ENCODE measurements around the gene SFRP5. TPM values are rescaled to one million over a fixed set of nuclear protein-coding genes. Genes with fewer than 3 reads are reported as not detected.

Gene SFRP5
- total RNA-seq, 1 donor from 2014 or later = 1.7 TPM

DNA sequence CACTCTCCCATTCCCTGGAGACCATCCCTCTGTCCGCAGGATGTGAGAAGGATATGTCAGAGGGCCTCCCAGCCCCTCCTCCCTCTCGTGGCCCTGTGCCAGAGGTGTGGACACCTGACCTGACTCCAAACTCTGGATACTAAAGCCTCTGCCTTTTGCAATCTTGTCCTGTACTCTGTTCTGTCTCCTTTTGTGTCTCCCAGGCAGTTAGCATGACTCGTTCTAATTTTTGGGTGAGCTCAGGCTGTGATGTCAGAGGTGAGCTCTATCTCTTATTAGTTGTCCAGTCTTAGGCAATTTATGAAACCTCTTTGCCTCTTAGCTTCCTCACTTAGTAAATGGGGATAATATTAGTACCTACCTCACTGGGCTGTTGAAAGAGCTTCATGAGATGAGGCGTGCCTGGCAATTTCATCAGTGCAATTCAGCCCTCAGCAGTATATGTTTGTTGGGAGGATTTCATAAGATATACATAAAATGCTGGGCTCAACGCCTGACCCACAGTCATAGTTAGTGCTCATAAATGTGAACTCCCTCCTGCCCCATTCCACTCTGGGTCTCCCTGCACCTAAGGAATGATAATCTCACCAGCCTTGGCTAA is 47.4 kb downstream of the SFRP5 start:
- TF ChIP-seq POLR2AphosphoS5 (IDR thresholded peaks at IDR 0.05; ENCODE audit: insufficient read depth in 1 of 2, low read depth in 1 of 2) (no peak), POLR2A (IDR thresholded peaks at IDR 0.05) (no peak)
- TF ChIP-seq, protein P1, sequence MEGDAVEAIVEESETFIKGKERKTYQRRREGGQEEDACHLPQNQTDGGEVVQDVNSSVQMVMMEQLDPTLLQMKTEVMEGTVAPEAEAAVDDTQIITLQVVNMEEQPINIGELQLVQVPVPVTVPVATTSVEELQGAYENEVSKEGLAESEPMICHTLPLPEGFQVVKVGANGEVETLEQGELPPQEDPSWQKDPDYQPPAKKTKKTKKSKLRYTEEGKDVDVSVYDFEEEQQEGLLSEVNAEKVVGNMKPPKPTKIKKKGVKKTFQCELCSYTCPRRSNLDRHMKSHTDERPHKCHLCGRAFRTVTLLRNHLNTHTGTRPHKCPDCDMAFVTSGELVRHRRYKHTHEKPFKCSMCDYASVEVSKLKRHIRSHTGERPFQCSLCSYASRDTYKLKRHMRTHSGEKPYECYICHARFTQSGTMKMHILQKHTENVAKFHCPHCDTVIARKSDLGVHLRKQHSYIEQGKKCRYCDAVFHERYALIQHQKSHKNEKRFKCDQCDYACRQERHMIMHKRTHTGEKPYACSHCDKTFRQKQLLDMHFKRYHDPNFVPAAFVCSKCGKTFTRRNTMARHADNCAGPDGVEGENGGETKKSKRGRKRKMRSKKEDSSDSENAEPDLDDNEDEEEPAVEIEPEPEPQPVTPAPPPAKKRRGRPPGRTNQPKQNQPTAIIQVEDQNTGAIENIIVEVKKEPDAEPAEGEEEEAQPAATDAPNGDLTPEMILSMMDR (IDR thresholded peaks at IDR 0.05) = no peak
- H3K36me3 ChIP-seq = no peaks in the 10 kb centered on the region
- DNase-seq (ENCODE audit: extremely low spot score in 2 of 2) = no peak
- peaks cover 24% of the 10 kb centered on the region for H3K4me1 ChIP-seq
- no peaks in the 10 kb centered on the region for H3K9me3 ChIP-seq
- no peaks in the 10 kb centered on the region for H3K27me3 ChIP-seq
- H3K27ac ChIP-seq = no peak overlapping the region
- intact Hi-C loops (cut with DNase I) = no loop called here
- no peak overlapping the region for H3K4me3 ChIP-seq

DNA sequence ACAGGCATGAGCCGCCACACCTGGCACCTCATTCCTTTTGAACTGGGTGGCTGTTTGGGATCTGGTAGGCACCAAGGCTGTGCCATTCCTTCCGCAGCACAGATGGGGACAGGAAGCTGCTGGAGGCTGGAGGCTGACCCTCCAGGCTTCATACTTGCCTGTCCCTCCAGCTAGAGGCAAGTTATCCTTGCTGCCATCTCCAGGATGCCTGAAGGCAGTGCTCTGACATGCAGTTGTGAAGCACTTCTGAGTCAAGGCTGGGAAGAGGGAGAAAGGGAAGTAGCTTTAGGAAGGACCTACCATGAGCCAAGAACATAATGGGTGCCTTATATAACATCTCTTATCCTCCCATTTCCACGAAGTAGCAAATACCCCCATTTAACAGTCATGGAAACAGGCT is 48.8 kb downstream of the SFRP5 start:
- DNase-seq (ENCODE audit: extremely low spot score in 2 of 2) = no peak
- Histone ChIP-seq H3K4me3 (no peak overlapping the region), H3K36me3 (peaks cover 0 to 1% of the 10 kb centered on the region in 2 donors), H3K9me3 (no peaks in the 10 kb centered on the region), H3K27me3 (no peaks in the 10 kb centered on the region), H3K27ac (peak overlapping the region; percentile 11), H3K4me1 (peaks cover 39% of the 10 kb centered on the region)
- intact Hi-C loops (cut with DNase I) = no loop called here
- TF ChIP-seq POLR2AphosphoS5 (IDR thresholded peaks at IDR 0.05; ENCODE audit: insufficient read depth in 1 of 2, low read depth in 1 of 2) = no peak
- TF ChIP-seq POLR2A (IDR thresholded peaks at IDR 0.05) = no peak
- TF ChIP-seq, protein P1 (IDR thresholded peaks at IDR 0.05) = no peak

DNA sequence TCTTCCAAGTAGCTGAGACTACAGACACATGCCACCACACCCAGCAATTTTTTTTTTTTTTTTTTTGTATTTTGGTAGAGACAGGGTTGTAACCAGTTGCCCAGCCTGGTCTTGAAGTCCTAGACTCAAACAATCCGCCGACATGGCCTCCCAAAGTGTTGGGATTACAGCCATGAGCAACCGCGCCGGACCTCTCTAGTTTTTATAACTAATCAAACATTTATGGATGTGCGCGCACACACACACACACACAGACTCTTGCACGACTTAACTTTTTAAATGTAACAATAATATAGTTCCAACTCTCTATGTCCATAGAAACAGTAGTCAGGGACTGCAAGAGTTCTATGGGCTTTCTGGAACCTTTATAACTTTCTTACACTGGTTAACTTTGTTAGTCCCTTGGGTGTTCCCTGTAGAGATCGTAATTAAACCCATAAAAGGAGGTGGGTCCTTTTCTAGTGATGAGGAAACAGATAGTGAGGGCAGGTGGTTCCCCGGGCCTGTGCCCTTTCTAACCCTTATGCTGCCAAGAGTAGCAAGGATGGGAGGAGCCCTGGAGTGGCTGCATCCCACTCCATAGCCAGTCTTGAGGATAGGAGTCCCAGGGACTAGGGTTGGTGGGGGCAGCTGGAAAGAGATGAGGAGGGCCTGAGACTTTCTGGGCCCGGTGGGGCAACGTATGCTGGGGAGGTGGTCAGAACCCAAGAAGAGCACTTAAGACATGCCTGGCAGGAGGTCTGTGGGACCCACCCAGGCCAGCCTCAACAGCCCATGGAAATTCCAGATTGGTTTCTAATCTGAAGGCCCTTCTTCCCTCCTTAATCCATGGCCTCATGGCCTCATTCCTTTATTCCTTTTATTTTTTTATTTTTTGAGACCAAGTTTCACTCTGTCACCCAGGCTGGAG is 49.7 kb downstream of the SFRP5 start:
- Histone ChIP-seq H3K4me3 (no peak overlapping the region), H3K27ac (peak overlapping the region; percentile 11), H3K9me3 (no peaks in the 10 kb centered on the region), H3K27me3 (no peaks in the 10 kb centered on the region), H3K36me3 (peaks cover 0 to 10% of the 10 kb centered on the region in 2 donors), H3K4me1 (peaks cover 48% of the 10 kb centered on the region)
- TF ChIP-seq POLR2AphosphoS5 (IDR thresholded peaks at IDR 0.05; ENCODE audit: insufficient read depth in 1 of 2, low read depth in 1 of 2) (no peak), POLR2A (IDR thresholded peaks at IDR 0.05) (no peak)
- TF ChIP-seq, protein P1 (IDR thresholded peaks at IDR 0.05) = no peak
- intact Hi-C loops (cut with DNase I) = no loop called here
- no peak for DNase-seq (ENCODE audit: extremely low spot score in 2 of 2)

DNA sequence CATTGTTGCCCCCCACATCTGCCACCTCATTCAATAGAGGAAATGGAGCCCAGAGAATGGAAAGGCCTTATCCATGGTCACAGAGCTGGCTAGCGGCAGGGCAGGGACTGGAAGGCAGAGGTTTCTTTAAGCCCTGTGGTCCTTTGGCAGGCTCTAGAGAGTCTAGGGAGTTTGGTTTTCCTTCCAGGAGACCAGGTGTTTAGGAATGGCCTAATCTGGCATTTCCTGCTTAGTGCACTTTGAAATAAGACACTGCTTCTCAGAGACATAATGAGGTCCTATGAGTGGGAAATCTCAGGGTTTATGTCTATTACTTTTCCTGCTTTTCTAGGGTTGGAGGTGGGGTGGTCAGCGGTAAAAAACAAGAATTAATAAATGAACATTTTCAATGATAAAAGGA is 52.2 kb downstream of the SFRP5 start:
- H3K27ac ChIP-seq = peak overlapping the region; percentile 97
- no peak for DNase-seq (ENCODE audit: extremely low spot score in 2 of 2)
- H3K9me3 ChIP-seq = no peaks in the 10 kb centered on the region
- intact Hi-C loops (cut with DNase I) = no loop called here
- H3K4me1 ChIP-seq = peaks cover 64% of the 10 kb centered on the region
- H3K27me3 ChIP-seq = no peaks in the 10 kb centered on the region
- H3K4me3 ChIP-seq = no peak overlapping the region
- H3K36me3 ChIP-seq = peaks cover 0 to 10% of the 10 kb centered on the region in 2 donors
- TF ChIP-seq, protein P1 (IDR thresholded peaks at IDR 0.05) = no peak
- TF ChIP-seq POLR2A (IDR thresholded peaks at IDR 0.05) = no peak
- no peak for TF ChIP-seq POLR2AphosphoS5 (IDR thresholded peaks at IDR 0.05; ENCODE audit: insufficient read depth in 1 of 2, low read depth in 1 of 2)

All from vagina (tissue), 2 donors.